ENCODE measurements around the gene FOXG1. TPM values are rescaled to one million over a fixed set of nuclear protein-coding genes. Genes with fewer than 3 reads are reported as not detected.

Gene FOXG1
- polyA plus RNA-seq, 2 of the 4 experiments (the other 2 are of a cell fraction) = 0.01 to 0.10 TPM

- TF ChIP-seq ZFP36 (IDR thresholded peaks at IDR 0.05; ENCODE audit: borderline replicate concordance, partially characterized antibody) (no peak), POLR2AphosphoS2 (conservative IDR thresholded peaks at IDR 0.05; ENCODE audit: low read length) (no peak), REST (IDR thresholded peaks at IDR 0.05) (no peak), KDM5A (IDR thresholded peaks at IDR 0.05) (no peak), RAD21 (conservative IDR thresholded peaks at IDR 0.05 in 1 of 2, IDR thresholded peaks at IDR 0.05 in 1 of 2) (no peak), SMC3 (IDR thresholded peaks at IDR 0.05) (no peak), FOSL2 (IDR thresholded peaks at IDR 0.05) (no peak), FOSL2 (CRISPR knock-in tag; IDR thresholded peaks at IDR 0.05) (no peak), FOSB (CRISPR knock-in tag; IDR thresholded peaks at IDR 0.05) (no peak), ZNF302 (CRISPR knock-in tag; IDR thresholded peaks at IDR 0.05) (no peak)
- TF ChIP-seq, protein P1, sequence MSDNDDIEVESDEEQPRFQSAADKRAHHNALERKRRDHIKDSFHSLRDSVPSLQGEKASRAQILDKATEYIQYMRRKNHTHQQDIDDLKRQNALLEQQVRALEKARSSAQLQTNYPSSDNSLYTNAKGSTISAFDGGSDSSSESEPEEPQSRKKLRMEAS (IDR thresholded peaks at IDR 0.05) = no peak
- DNase-seq (ENCODE audit: low read depth in 1 of 2, low spot score in 1 of 2) (no peak), ATAC-seq (peak in 1 of 2 experiments; percentile 37; a peak in 2 of 6 replicates), FAIRE-seq (no peak)
- H3K27ac ChIP-seq = no peak overlapping the region
- ChIA-PET CTCF (interaction anchor here (1.2 kb wide), 1 partner anchor 15 kb away, joined by 4 read pairs; no protein-coding TSS in a partner anchor), POLR2A (no interaction called here)
- H3K4me3 ChIP-seq = no peak overlapping the region
- H3K4me1 ChIP-seq = no peaks in the 10 kb centered on the region
- WGBS (ENCODE audit: missing lambda C conversion rate) = 89% methylated on average over 77 of the region's 77 CpGs
- no peaks in the 10 kb centered on the region for H3K9me3 ChIP-seq
- H3K4me2 ChIP-seq = no peak overlapping the region
Measured at GRCh38 chr14:28767853-28768741, 1.5 kb downstream of the FOXG1 start.

- ATAC-seq = no peak
- Histone ChIP-seq H3K9me3 (no peaks in the 10 kb centered on the region), H3K4me2 (no peak overlapping the region), H3K4me1 (no peaks in the 10 kb centered on the region), H3K4me3 (no peak overlapping the region), H3K27ac (no peak overlapping the region)
- POLR2A ChIA-PET = no interaction called here
- CTCF ChIA-PET = interaction anchor here (0.7 kb wide), 1 partner anchor 767 kb away, joined by 3 read pairs; no protein-coding TSS in a partner anchor
- no peak for DNase-seq (ENCODE audit: low read depth in 1 of 2, low spot score in 1 of 2)
- FAIRE-seq = no peak
- 50% methylated on average over 4 of the region's 4 CpGs for WGBS (ENCODE audit: missing lambda C conversion rate)
- TF ChIP-seq BHLHE40 (IDR thresholded peaks at IDR 0.05; ENCODE audit: low read depth, low read length) (no peak), MAZ (IDR thresholded peaks at IDR 0.05; ENCODE audit: borderline replicate concordance, low read depth, low read length) (no peak), ESRRA (IDR thresholded peaks at IDR 0.05; ENCODE audit: borderline replicate concordance, low read length) (no peak), MAFK (IDR thresholded peaks at IDR 0.05; ENCODE audit: partially characterized antibody) (no peak), FOXS1 (CRISPR knock-in tag; IDR thresholded peaks at IDR 0.05) (no peak), RARB (CRISPR knock-in tag; IDR thresholded peaks at IDR 0.05) (no peak), CHD2 (IDR thresholded peaks at IDR 0.05; ENCODE audit: low read length, partially characterized antibody) (no peak), PBX3 (IDR thresholded peaks at IDR 0.05) (no peak), SREBF2 (IDR thresholded peaks at IDR 0.05) (no peak), TP53 (CRISPR knock-in tag; IDR thresholded peaks at IDR 0.05) (no peak), E2F6 (IDR thresholded peaks at IDR 0.05; ENCODE audit: borderline replicate concordance, low read depth) (no peak), HEYL (CRISPR knock-in tag; IDR thresholded peaks at IDR 0.05) (no peak), BCL3 (IDR thresholded peaks at IDR 0.05) (no peak), JUN (IDR thresholded peaks at IDR 0.05) (no peak), RNF2 (IDR thresholded peaks at IDR 0.05; ENCODE audit: borderline replicate concordance, low read depth) (no peak)
- TF ChIP-seq, protein P2, sequence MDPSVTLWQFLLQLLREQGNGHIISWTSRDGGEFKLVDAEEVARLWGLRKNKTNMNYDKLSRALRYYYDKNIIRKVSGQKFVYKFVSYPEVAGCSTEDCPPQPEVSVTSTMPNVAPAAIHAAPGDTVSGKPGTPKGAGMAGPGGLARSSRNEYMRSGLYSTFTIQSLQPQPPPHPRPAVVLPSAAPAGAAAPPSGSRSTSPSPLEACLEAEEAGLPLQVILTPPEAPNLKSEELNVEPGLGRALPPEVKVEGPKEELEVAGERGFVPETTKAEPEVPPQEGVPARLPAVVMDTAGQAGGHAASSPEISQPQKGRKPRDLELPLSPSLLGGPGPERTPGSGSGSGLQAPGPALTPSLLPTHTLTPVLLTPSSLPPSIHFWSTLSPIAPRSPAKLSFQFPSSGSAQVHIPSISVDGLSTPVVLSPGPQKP (IDR thresholded peaks at IDR 0.05; ENCODE audit: low read depth, low read length) = no peak
Measured at GRCh38 chr14:28769276-28769880, 2.8 kb downstream of the FOXG1 start.
